ENCODE data around the gene ITGAE.

GRCh38 chr17:3693829-3694231, 107.2 kb downstream of the ITGAE start:
- TF ChIP-seq CTCF (conservative IDR thresholded peaks at IDR 0.05; ENCODE audit: low read depth, low read length) (no peak), EZH2 (IDR thresholded peaks at IDR 0.05; ENCODE audit: borderline replicate concordance, low read depth, low read length, poor library complexity, severe bottlenecking) (no peak)

Measured in A673 (cell line).